Brain microvascular endothelial cell (primary cell): ENCODE measurements around the gene GUCA2A.

Experiments used
- DNase-seq: peaks from one replicate; pipeline ENCODE4 v3.0.0-alpha.2; 2020
- H3K27ac ChIP-seq: fragments of 250-450 bp; sonication (Bioruptor Pico); 2 replicates; pipeline ENCODE4 v1.5.1; 2020; ENCODE audit warnings: mild to moderate bottlenecking, moderate library complexity
- H3K27me3 ChIP-seq: fragments of 250-450 bp; sonication (Bioruptor Pico); replicated peaks from 2 replicates; pipeline ENCODE4 v1.5.1; 2020; ENCODE audit warnings: mild to moderate bottlenecking
- H3K36me3 ChIP-seq: fragments of 250-450 bp; sonication (Bioruptor Pico); replicated peaks from 2 replicates; pipeline ENCODE4 v1.5.1; 2020; ENCODE audit warnings: mild to moderate bottlenecking
- H3K4me3 ChIP-seq: 2 replicates; pipeline ENCODE4 v1.5.1; 2011; ENCODE audit warnings: low read depth, mild to moderate bottlenecking, control low read depth, low read length, moderate library complexity
- CTCF ChIP-seq: IDR thresholded peaks from 2 replicates; pipeline ENCODE4 v1.5.1; 2011; ENCODE audit warnings: low read depth, mild to moderate bottlenecking, moderate library complexity, low read length, control low read depth, inconsistent platforms; ENCODE audit errors: missing control alignments
- in situ Hi-C: cut with HindIII; loops from 2 replicates; pipeline ENCODE4 v1.10.0; 2017; ENCODE audit warnings: low sequenced_read_pairs, low pct_ligation_motif_present

The GUCA2A gene

GRCh38 chr1:42163536-42164503 is 725 bp downstream of the GUCA2A start:
- in situ Hi-C loops, result no loop called here
- Histone ChIP-seq H3K27me3 (no peaks in the 10 kb centered on the region), H3K36me3 (no peaks in the 10 kb centered on the region), H3K27ac (no peak overlapping the region), H3K4me3 (no peak overlapping the region)
- no peak for DNase-seq
- TF ChIP-seq CTCF, result no peak

GRCh38 chr1:42163114-42163513 is 1.4 kb downstream of the GUCA2A start:
- in situ Hi-C loops, result no loop called here
- no peak overlapping the region for H3K27ac ChIP-seq

GRCh38 chr1:42162181-42162580 is 2.4 kb downstream of the GUCA2A start:
- in situ Hi-C loops, result no loop called here
- no peak for DNase-seq
- TF ChIP-seq CTCF, result no peak

More at GRCh38 chr1:42163114-42163513, 1.4 kb downstream of the GUCA2A start:
- no peak for DNase-seq
- H3K4me3 ChIP-seq, result no peak overlapping the region
- TF ChIP-seq CTCF, result no peak
- no peaks in the 10 kb centered on the region for H3K27me3 ChIP-seq
- no peaks in the 10 kb centered on the region for H3K36me3 ChIP-seq

GRCh38 chr1:42158189-42158588 is 6.4 kb downstream of the GUCA2A start:
- no peaks in the 10 kb centered on the region for H3K27me3 ChIP-seq
- DNase-seq, result peak; percentile 45
- in situ Hi-C loops, result no loop called here
- H3K4me3 ChIP-seq, result no peak overlapping the region
- no peak overlapping the region for H3K27ac ChIP-seq
- no peaks in the 10 kb centered on the region for H3K36me3 ChIP-seq
- TF ChIP-seq CTCF, result no peak

More at GRCh38 chr1:42162181-42162580, 2.4 kb downstream of the GUCA2A start:
- Histone ChIP-seq H3K36me3 (no peaks in the 10 kb centered on the region), H3K27me3 (no peaks in the 10 kb centered on the region), H3K4me3 (no peak overlapping the region), H3K27ac (no peak overlapping the region)

- Histone ChIP-seq H3K4me3 (no peak overlapping the region), H3K27me3 (no peaks in the 10 kb centered on the region), H3K36me3 (no peaks in the 10 kb centered on the region), H3K27ac (no peak overlapping the region)
- DNase-seq, result no peak
- peak; percentile 14 for TF ChIP-seq CTCF
- in situ Hi-C loops, result no loop called here
Observed at GRCh38 chr1:42157667-42158066, 6.9 kb downstream of the GUCA2A start.
